GM19023 (cell line): ENCODE data around the gene KLHL40.

Experiments
- ATAC-seq: cut with Tn5 transposase; IDR thresholded peaks from one replicate; pipeline ENCODE4 v1.9.1; 2021; ENCODE audit warnings: mild to moderate bottlenecking, moderate library complexity; ENCODE audit not compliant: unreplicated experiment

KLHL40 gene

GRCh38 chr3:42656680-42657610 is 28.4 kb upstream of the KLHL40 start:
- ATAC-seq = no peak

- no peak for ATAC-seq
These were observed 27.7 kb upstream of the KLHL40 start for GRCh38 chr3:42657675-42658074.

- ATAC-seq = no peak
These were observed 27.1 kb upstream of the KLHL40 start for GRCh38 chr3:42658091-42658770.

GRCh38 chr3:42658771-42659390 is 26.5 kb upstream of the KLHL40 start:
- no peak for ATAC-seq

GRCh38 chr3:42659451-42660130 is 25.7 kb upstream of the KLHL40 start:
- no peak for ATAC-seq

- ATAC-seq = no peak
These were observed 25.1 kb upstream of the KLHL40 start for GRCh38 chr3:42660131-42660715.

- ATAC-seq = no peak
These were observed 24.4 kb upstream of the KLHL40 start for GRCh38 chr3:42660898-42661297.

- no peak for ATAC-seq
These were observed 23.7 kb upstream of the KLHL40 start for GRCh38 chr3:42661593-42662022.

- no peak for ATAC-seq
These were observed 23.1 kb upstream of the KLHL40 start for GRCh38 chr3:42662037-42662812.

GRCh38 chr3:42662813-42663535 is 22.4 kb upstream of the KLHL40 start:
- ATAC-seq = no peak

- no peak for ATAC-seq
These were observed 21.5 kb upstream of the KLHL40 start for GRCh38 chr3:42663581-42664437.

GRCh38 chr3:42664438-42664803 is 20.9 kb upstream of the KLHL40 start:
- no peak for ATAC-seq

GRCh38 chr3:42665050-42665878 is 20.1 kb upstream of the KLHL40 start:
- no peak for ATAC-seq

GRCh38 chr3:42666022-42666421 is 19.3 kb upstream of the KLHL40 start:
- ATAC-seq = no peak

GRCh38 chr3:42666577-42666998 is 18.7 kb upstream of the KLHL40 start:
- no peak for ATAC-seq

GRCh38 chr3:42667096-42667522 is 18.2 kb upstream of the KLHL40 start:
- ATAC-seq = no peak
